D721Med (cell line): ENCODE results near the gene DIS3L2.
"Not testable (repeated sequence)": the region's sequence is repeated elsewhere in the genome, so short reads cannot be mapped to it uniquely, and the experiment has no call there.

ENCODE experiments used
- DNase-seq: peaks from one replicate; pipeline ENCODE4 v3.0.0; 2011; ENCODE audit warnings: low spot score; ENCODE audit not compliant: insufficient read length
- FAIRE-seq: peaks from 2 replicates; lab custom pipeline; 2011; peaks lifted over from hg19 to GRCh38; lab: Jason Lieb, UNC
- CTCF ChIP-seq: IDR thresholded peaks from 2 replicates; pipeline ENCODE4 v1.5.1; 2012; ENCODE audit warnings: mild to moderate bottlenecking, control low read depth; ENCODE audit not compliant: insufficient read depth; ENCODE audit errors: missing control alignments

The DIS3L2 gene

GRCh38 chr2:232321156-232321816 lies 359.8 kb downstream of the DIS3L2 start:
- FAIRE-seq, result no peak
- no peak for DNase-seq
- no peak for TF ChIP-seq CTCF

GRCh38 chr2:232321817-232322559 lies 360.5 kb downstream of the DIS3L2 start:
- DNase-seq, result no peak
- TF ChIP-seq CTCF, result no peak

GRCh38 chr2:232322560-232323327 lies 361.2 kb downstream of the DIS3L2 start:
- FAIRE-seq (no peak), DNase-seq (no peak)
- no peak for TF ChIP-seq CTCF

More at GRCh38 chr2:232321817-232322559, 360.5 kb downstream of the DIS3L2 start:
- no peak for FAIRE-seq

- TF ChIP-seq CTCF, result no peak
These were observed 361.8 kb downstream of the DIS3L2 start for GRCh38 chr2:232323328-232323650.

GRCh38 chr2:232323967-232324366 lies 362.5 kb downstream of the DIS3L2 start:
- not testable (repeated sequence) for DNase-seq, FAIRE-seq

More at GRCh38 chr2:232323328-232323650, 361.8 kb downstream of the DIS3L2 start:
- FAIRE-seq (no peak), DNase-seq (no peak)

GRCh38 chr2:232324778-232325177 lies 363.3 kb downstream of the DIS3L2 start:
- DNase-seq (no peak), FAIRE-seq (no peak)
- TF ChIP-seq CTCF, result no peak
